PC-9 (cell line): ENCODE data around the gene KRT6B. TPM values are rescaled to one million over a fixed set of nuclear protein-coding genes. Genes with fewer than 3 reads are reported as not detected.
"Not testable (repeated sequence)": the region's sequence is repeated elsewhere in the genome, so short reads cannot be mapped to it uniquely, and the experiment has no call there.

Experiments used
- BruUV-seq: library from RNA; stranded (reverse); fragments of 400-500 nt; replicated peaks from 2 replicates; lab custom pipeline; 2021; lab: Mats Ljungman, UMichigan
- CTCF ChIA-PET: fragments of 300-600 bp; sonication (Branson Sonifier 250); formaldehyde crosslinking; loops from one replicate; lab custom pipeline; 2022; ENCODE audit warnings: antibody characterized with exemption; lab: Charles Lee
- POLR2A ChIA-PET: fragments of 300-600 bp; sonication (Branson Sonifier 250); formaldehyde crosslinking; loops from one replicate; lab custom pipeline; 2022; ENCODE audit warnings: antibody characterized with exemption; ENCODE audit not compliant: unreplicated experiment; lab: Charles Lee
- DNase-seq, 2 experiments: peaks; one replicate each; pipeline versions ENCODE4 v3.0.0 to v3.0.0-alpha.2; 2015 to 2022; ENCODE audit warnings: mixed read lengths in 1 of 2
- H2AFZ ChIP-seq: fragments of 200-600 bp; sonication (generic); 2 replicates; pipeline ENCODE4 v1.8.1; 2017; ENCODE audit warnings: antibody characterized with exemption
- H3F3A ChIP-seq: fragments of 200-600 bp; sonication (generic); 2 replicates; pipeline ENCODE4 v1.8.1; 2017; ENCODE audit warnings: antibody characterized with exemption, mild to moderate bottlenecking, low read depth; ENCODE audit not compliant: insufficient read depth
- H3K27ac ChIP-seq: fragments of 200-600 bp; sonication (generic); 2 replicates; pipeline ENCODE4 v1.6.1; 2016; ENCODE audit warnings: mixed run types
- H3K27me3 ChIP-seq: fragments of 200-600 bp; sonication (generic); 2 replicates; pipeline ENCODE4 v1.6.1; 2016; ENCODE audit warnings: low read depth, mixed run types; ENCODE audit not compliant: insufficient read depth
- H3K36me3 ChIP-seq: fragments of 200-600 bp; sonication (generic); 2 replicates; pipeline ENCODE4 v1.6.1; 2016; ENCODE audit warnings: low read depth, mixed run types
- H3K4me1 ChIP-seq: fragments of 200-600 bp; sonication (generic); replicated peaks from 2 replicates; pipeline ENCODE4 v1.6.1; 2016; ENCODE audit warnings: mixed run types; ENCODE audit not compliant: insufficient read depth
- H3K4me2 ChIP-seq: fragments of 200-600 bp; sonication (generic); 2 replicates; pipeline ENCODE4 v1.6.1; 2017; ENCODE audit warnings: mixed run types
- H3K4me3 ChIP-seq: fragments of 200-600 bp; sonication (generic); 2 replicates; pipeline ENCODE4 v1.6.1; 2016; ENCODE audit warnings: mixed run types
- H3K79me2 ChIP-seq: fragments of 200-600 bp; sonication (generic); 2 replicates; pipeline ENCODE4 v1.6.1; 2017; ENCODE audit warnings: low read depth, mixed run types
- H3K9me2 ChIP-seq: fragments of 200-600 bp; sonication (generic); 2 replicates; pipeline ENCODE4 v1.8.1; 2017; ENCODE audit warnings: mild to moderate bottlenecking; ENCODE audit not compliant: insufficient read depth
- H3K9me3 ChIP-seq: fragments of 200-600 bp; sonication (generic); 2 replicates; pipeline ENCODE4 v1.8.1; 2016; ENCODE audit warnings: low read depth; ENCODE audit not compliant: insufficient read depth
- H4K20me1 ChIP-seq: fragments of 200-600 bp; sonication (generic); 2 replicates; pipeline ENCODE4 v1.8.1; 2017; ENCODE audit not compliant: insufficient read depth
- CTCF ChIP-seq: fragments of 200-600 bp; sonication (generic); conservative IDR thresholded peaks from 2 replicates; pipeline ENCODE4 v1.6.1; 2017; ENCODE audit warnings: mixed run types, antibody characterized with exemption, mild to moderate bottlenecking, moderate library complexity
- EZH2 ChIP-seq: fragments of 200-600 bp; sonication (generic); IDR thresholded peaks from 2 replicates; pipeline ENCODE4 v1.8.0; 2017; ENCODE audit warnings: antibody characterized with exemption, low read depth
- intact Hi-C: fragments of 100-400 bp; cut with micrococcal nuclease; formaldehyde crosslinking; loops from one replicate; pipeline ENCODE4 v1.10.0; 2022; ENCODE audit not compliant: unreplicated experiment
- total RNA-seq: library from RNA; stranded (reverse); gene quantifications from 2 replicates; pipeline ENCODE4 v1.2.3, GENCODE V29; 2021

KRT6B gene
- total RNA-seq, 1 experiment from 2014 or later = 0.98 TPM

GRCh38 chr12:52455821-52456220 is 3.9 kb upstream of the KRT6B start:
- TF ChIP-seq EZH2 = no peak
- TF ChIP-seq CTCF = no peak
- Histone ChIP-seq H3K9me3 (no peaks in the 10 kb centered on the region), H3K4me3 (no peak overlapping the region), H3K36me3 (no peaks in the 10 kb centered on the region), H2AFZ (no peak overlapping the region), H3F3A (peaks cover 25% of the 10 kb centered on the region), H3K9me2 (no peaks in the 10 kb centered on the region), H3K4me2 (no peak overlapping the region; the same call in 1 of the 2 replicates), H3K27me3 (no peaks in the 10 kb centered on the region), H4K20me1 (no peaks in the 10 kb centered on the region), H3K27ac (peak overlapping the region; percentile 33; the same call in 1 of the 2 replicates), H3K79me2 (no peaks in the 10 kb centered on the region), H3K4me1 (peaks cover 47% of the 10 kb centered on the region)
- DNase-seq = peak in 1 of 2 experiments; percentile 50
- BruUV-seq = no TSS peak
- POLR2A ChIA-PET = interaction anchor here (0.6 to 0.7 kb wide), 2 partner anchors 86 to 202 kb away, joined by 3 to 6 read pairs; no protein-coding TSS in a partner anchor
- CTCF ChIA-PET = no interaction called here
- intact Hi-C loops = no loop called here

GRCh38 chr12:52454411-52455201 is 2.7 kb upstream of the KRT6B start:
- Histone ChIP-seq H3K36me3 (no peaks in the 10 kb centered on the region), H3F3A (peaks cover 25% of the 10 kb centered on the region), H3K9me3 (no peaks in the 10 kb centered on the region), H3K9me2 (no peaks in the 10 kb centered on the region), H4K20me1 (no peaks in the 10 kb centered on the region), H3K27ac (peak overlapping the region; percentile 14), H2AFZ (no peak overlapping the region), H3K4me3 (no peak overlapping the region), H3K4me1 (peaks cover 47% of the 10 kb centered on the region), H3K4me2 (no peak overlapping the region), H3K27me3 (no peaks in the 10 kb centered on the region), H3K79me2 (no peaks in the 10 kb centered on the region)
- ChIA-PET POLR2A (no interaction called here), CTCF (no interaction called here)
- BruUV-seq = no TSS peak
- peak in 1 of 2 experiments; percentile 42 for DNase-seq
- intact Hi-C loops = no loop called here
- no peak for TF ChIP-seq CTCF
- TF ChIP-seq EZH2 = no peak

GRCh38 chr12:52448228-52448627 is 3.7 kb downstream of the KRT6B start:
- Histone ChIP-seq H3K4me1 (peaks cover 35% of the 10 kb centered on the region), H3K36me3 (no peaks in the 10 kb centered on the region), H3K4me2 (no peak overlapping the region), H3K79me2 (no peaks in the 10 kb centered on the region), H3K9me3 (no peaks in the 10 kb centered on the region), H3K27me3 (no peaks in the 10 kb centered on the region), H2AFZ (no peak overlapping the region), H3F3A (peaks cover 26% of the 10 kb centered on the region), H3K4me3 (no peak overlapping the region), H4K20me1 (no peaks in the 10 kb centered on the region), H3K27ac (no peak overlapping the region), H3K9me2 (no peaks in the 10 kb centered on the region)
- CTCF ChIA-PET = no interaction called here
- BruUV-seq = no TSS peak
- TF ChIP-seq EZH2 (no peak), CTCF (no peak)
- DNase-seq = no peak
- intact Hi-C loops = no loop called here
- POLR2A ChIA-PET = no interaction called here

GRCh38 chr12:52447196-52447595 is 4.8 kb downstream of the KRT6B start:
- H3K4me2 ChIP-seq, H3K9me2 ChIP-seq, H3K27ac ChIP-seq, BruUV-seq, POLR2A ChIA-PET, H3K4me3 ChIP-seq, H3K79me2 ChIP-seq, H4K20me1 ChIP-seq, intact Hi-C loops, H3K36me3 ChIP-seq, H3K9me3 ChIP-seq, H2AFZ ChIP-seq, H3K27me3 ChIP-seq, CTCF ChIA-PET, DNase-seq: not testable (repeated sequence)
- Histone ChIP-seq H3K4me1 (peaks cover 35% of the 10 kb centered on the region), H3F3A (peaks cover 27% of the 10 kb centered on the region)
